ENCODE data around the gene INPP1. TPM values are rescaled to one million over a fixed set of nuclear protein-coding genes. Genes with fewer than 3 reads are reported as not detected.

The INPP1 gene
- total and polyA plus RNA-seq, 2 of the 8 experiments (the other 6 are each of a cell fraction or from before 2014, with no cell fraction given): 0.88 to 3.0 TPM

DNA sequence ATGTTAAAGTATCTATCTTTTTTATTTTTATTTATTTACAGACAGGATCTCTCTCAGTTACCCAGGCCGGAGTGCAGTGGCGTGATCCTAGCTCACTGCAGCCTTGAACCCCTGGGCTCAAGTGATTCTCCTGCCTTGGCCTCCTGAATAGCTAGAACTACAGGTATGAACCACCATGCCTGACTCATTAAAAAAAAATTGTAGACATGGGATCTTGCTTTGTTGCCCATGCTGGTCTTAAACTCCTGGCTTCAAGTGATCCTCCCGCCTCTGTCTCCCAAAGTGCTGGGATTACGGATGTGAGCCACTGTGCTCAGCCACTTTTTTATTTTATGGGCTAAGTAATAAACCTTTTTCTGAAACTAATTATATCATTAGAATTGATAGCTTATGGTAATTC, 71.9 kb downstream of the INPP1 start (continued):
- TF ChIP-seq ATF2 (IDR thresholded peaks at IDR 0.05; ENCODE audit: low read length) (no peak), CREB1 (IDR thresholded peaks at IDR 0.05) (no peak), ZNF274 (IDR thresholded peaks at IDR 0.05; ENCODE audit: borderline replicate concordance, extremely low read depth, low read length) (no peak)

Data from H1 (cell line).